Neural cell (in vitro differentiated cells): ENCODE data around the gene PCDH1. TPM values are rescaled to one million over a fixed set of nuclear protein-coding genes. Genes with fewer than 3 reads are reported as not detected.
A peak's percentile ranks its signal among the peaks of the same experiment; 100 is the strongest.

ENCODE experiments used
- H2AFZ ChIP-seq: fragments of 200-600, 300-800 bp; sonication (generic), shearing (Covaris generic); 2 replicates; pipeline ENCODE4 v1.6.0; 2014; ENCODE audit warnings: low read depth, mild to moderate bottlenecking, antibody characterized with exemption, low read length, moderate library complexity
- H3F3A ChIP-seq: fragments of 200-600 bp; shearing (Covaris generic); 2 replicates; pipeline ENCODE4 v1.6.1; 2016; ENCODE audit warnings: mild to moderate bottlenecking, moderate library complexity, mixed read lengths, antibody characterized with exemption, low read length; ENCODE audit not compliant: insufficient read depth, poor library complexity, severe bottlenecking
- H3K27ac ChIP-seq: fragments of 200-600, 300-800 bp; sonication (generic), shearing (Covaris generic); 2 replicates; pipeline ENCODE4 v1.5.1; 2014; ENCODE audit warnings: mild to moderate bottlenecking, low read length, moderate library complexity
- H3K27me3 ChIP-seq: fragments of 300-800, 200-600 bp; sonication (generic), shearing (Covaris generic); 2 replicates; pipeline ENCODE4 v1.6.0; 2014; ENCODE audit warnings: mild to moderate bottlenecking, low read depth, low read length, moderate library complexity; ENCODE audit not compliant: insufficient read depth
- H3K36me3 ChIP-seq: fragments of 300-800, 200-600 bp; sonication (generic), shearing (Covaris generic); 2 replicates; pipeline ENCODE4 v1.5.1; 2014; ENCODE audit warnings: mild to moderate bottlenecking, antibody characterized with exemption, low read length, moderate library complexity; ENCODE audit not compliant: insufficient read depth
- H3K4me2 ChIP-seq: fragments of 300-800, 200-600 bp; sonication (generic), shearing (Covaris generic); 2 replicates; pipeline ENCODE4 v1.6.0; 2014; ENCODE audit warnings: mild to moderate bottlenecking, low read length
- H3K4me3 ChIP-seq: fragments of 300-800, 200-600 bp; sonication (generic), shearing (Covaris generic); 2 replicates; pipeline ENCODE4 v1.5.1; 2014; ENCODE audit warnings: mild to moderate bottlenecking, low read length, moderate library complexity
- H3K79me2 ChIP-seq: fragments of 200-600 bp; shearing (Covaris generic); replicated peaks from 2 replicates; pipeline ENCODE4 v1.6.0; 2014; ENCODE audit warnings: mild to moderate bottlenecking, low read length, moderate library complexity; ENCODE audit not compliant: insufficient read depth
- H3K9ac ChIP-seq: fragments of 300-800, 200-600 bp; sonication (generic), shearing (Covaris generic); 2 replicates; pipeline ENCODE4 v1.6.1; 2016; ENCODE audit warnings: mild to moderate bottlenecking, low read length, mixed read lengths
- H3K9me2 ChIP-seq: fragments of 200-600 bp; shearing (Covaris generic); 2 replicates; pipeline ENCODE4 v1.6.1; 2016; ENCODE audit warnings: mild to moderate bottlenecking, low read length, mixed read lengths; ENCODE audit not compliant: insufficient read depth
- H3K9me3 ChIP-seq: fragments of 200-600, 300-800 bp; sonication (generic), shearing (Covaris generic); 2 replicates; pipeline ENCODE4 v1.6.1; 2016; ENCODE audit warnings: mild to moderate bottlenecking, mixed run types, low read length, moderate library complexity, mixed read lengths
- H4K20me1 ChIP-seq: fragments of 200-600 bp; shearing (Covaris generic); 2 replicates; pipeline ENCODE4 v1.6.1; 2016; ENCODE audit warnings: mild to moderate bottlenecking, mixed run types; ENCODE audit not compliant: insufficient read depth
- CTCF ChIP-seq: fragments of 450-650 bp; IDR thresholded peaks from 2 replicates; pipeline ENCODE4 v1.5.1; 2014; ENCODE audit warnings: antibody characterized with exemption, mild to moderate bottlenecking, moderate library complexity; ENCODE audit not compliant: poor library complexity, severe bottlenecking
- EP300 ChIP-seq: fragments of 450-650 bp; conservative IDR thresholded peaks from 2 replicates; pipeline ENCODE4 v1.6.1; 2014; ENCODE audit warnings: antibody characterized with exemption, mild to moderate bottlenecking, moderate library complexity; ENCODE audit not compliant: poor library complexity, severe bottlenecking
- EZH2 ChIP-seq: fragments of 200-600, 300-800 bp; shearing (Covaris generic), sonication (generic); IDR thresholded peaks from 2 replicates; pipeline ENCODE4 v1.6.1; 2014; ENCODE audit warnings: antibody characterized with exemption, low read length, borderline replicate concordance, mild to moderate bottlenecking; ENCODE audit not compliant: insufficient read depth, poor library complexity, severe bottlenecking
- MXI1 ChIP-seq: fragments of 450-650 bp; conservative IDR thresholded peaks from 2 replicates; pipeline ENCODE4 v1.6.1; 2014; ENCODE audit warnings: antibody characterized with exemption, mild to moderate bottlenecking; ENCODE audit not compliant: poor library complexity, severe bottlenecking
- POLR2AphosphoS5 ChIP-seq: IDR thresholded peaks from 2 replicates; pipeline ENCODE4 v1.6.1; 2012
- RAD21 ChIP-seq: fragments of 450-650 bp; conservative IDR thresholded peaks from 2 replicates; pipeline ENCODE4 v1.6.1; 2014; ENCODE audit warnings: antibody characterized with exemption, mild to moderate bottlenecking, moderate library complexity
- REST ChIP-seq: IDR thresholded peaks from 2 replicates; pipeline ENCODE4 v1.6.1; 2012; ENCODE audit warnings: borderline replicate concordance
- SMC3 ChIP-seq: fragments of 450-650 bp; conservative IDR thresholded peaks from 2 replicates; pipeline ENCODE4 v1.6.1; 2014; ENCODE audit warnings: antibody characterized with exemption, mild to moderate bottlenecking, moderate library complexity; ENCODE audit not compliant: poor library complexity
- TAF1 ChIP-seq: IDR thresholded peaks from 2 replicates; pipeline ENCODE4 v1.6.1; 2012; ENCODE audit warnings: low read depth
- polyA plus RNA-seq: library from polyadenylated mRNA; depleted of rRNA; stranded (reverse); fragments of >200 nt; gene quantifications from 2 replicates; pipeline ENCODE4 v1.2.3, GENCODE V29; 2014

Gene PCDH1
- polyA plus RNA-seq, 1 donor from 2014 or later: 13.9 TPM

- Histone ChIP-seq H3K36me3 (peaks cover 6% of the 10 kb centered on the region), H3K9me3 (no peaks in the 10 kb centered on the region), H4K20me1 (no peaks in the 10 kb centered on the region), H3K27me3 (no peaks in the 10 kb centered on the region), H3K9me2 (no peaks in the 10 kb centered on the region), H3K27ac (no peak overlapping the region), H3K4me3 (no peak overlapping the region), H3K9ac (no peak overlapping the region), H3K4me2 (no peak overlapping the region), H3K79me2 (no peaks in the 10 kb centered on the region), H2AFZ (no peak overlapping the region), H3F3A (no peaks in the 10 kb centered on the region)
- TF ChIP-seq EP300 (no peak), POLR2AphosphoS5 (no peak), RAD21 (no peak), EZH2 (no peak), MXI1 (no peak), SMC3 (no peak), REST (no peak), TAF1 (no peak)
Measured at GRCh38 chr5:141826674-141827073, 51.5 kb downstream of the PCDH1 start.

- Histone ChIP-seq H3F3A (no peaks in the 10 kb centered on the region), H3K4me2 (no peak overlapping the region)
- TF ChIP-seq RAD21: no peak
- TF ChIP-seq EZH2: no peak
- peak; percentile 37 for TF ChIP-seq SMC3
- peak; percentile 50 for TF ChIP-seq CTCF
Measured at GRCh38 chr5:141825791-141826560, 52.2 kb downstream of the PCDH1 start.

More at GRCh38 chr5:141825791-141826560, 52.2 kb downstream of the PCDH1 start:
- H3K9me3 ChIP-seq: no peaks in the 10 kb centered on the region
- H3K4me3 ChIP-seq: peak overlapping the region; percentile 10
- peak overlapping the region; percentile 57 for H3K9ac ChIP-seq
- no peak overlapping the region for H2AFZ ChIP-seq
- no peaks in the 10 kb centered on the region for H3K9me2 ChIP-seq
- H3K27me3 ChIP-seq: no peaks in the 10 kb centered on the region
- H3K27ac ChIP-seq: peak overlapping the region; percentile 73
- no peaks in the 10 kb centered on the region for H4K20me1 ChIP-seq
- H3K79me2 ChIP-seq: no peaks in the 10 kb centered on the region
- H3K36me3 ChIP-seq: peaks cover 6% of the 10 kb centered on the region
